Endometrium (tissue), 2 donors: ENCODE results near the gene TXNRD2.
"Not testable (repeated sequence)": the region's sequence is repeated elsewhere in the genome, so short reads cannot be mapped to it uniquely, and the experiment has no call there.

ENCODE experiments used
- FAIRE-seq: peaks from 2 replicates; lab custom pipeline; 2012; peaks lifted over from hg19 to GRCh38; lab: Jason Lieb, UNC
- donor health status: control.
- donor health status: control.

The TXNRD2 gene

GRCh38 chr22:19923914-19924513, 17.6 kb downstream of the TXNRD2 start:
- no peak for FAIRE-seq

- no peak for FAIRE-seq
Measured at GRCh38 chr22:19921544-19922081, 20.0 kb downstream of the TXNRD2 start.

GRCh38 chr22:19919701-19920363, 21.8 kb downstream of the TXNRD2 start:
- no peak for FAIRE-seq

- no peak for FAIRE-seq
Measured at GRCh38 chr22:19918332-19919106, 23.1 kb downstream of the TXNRD2 start.

GRCh38 chr22:19917389-19918138, 24.1 kb downstream of the TXNRD2 start:
- FAIRE-seq: no peak

- FAIRE-seq: no peak
Measured at GRCh38 chr22:19916941-19917340, 24.7 kb downstream of the TXNRD2 start.

- FAIRE-seq: no peak
Measured at GRCh38 chr22:19916006-19916405, 25.6 kb downstream of the TXNRD2 start.

- no peak for FAIRE-seq
Measured at GRCh38 chr22:19915287-19915954, 26.2 kb downstream of the TXNRD2 start.

GRCh38 chr22:19914201-19914943, 27.2 kb downstream of the TXNRD2 start:
- no peak for FAIRE-seq

- no peak for FAIRE-seq
Measured at GRCh38 chr22:19913337-19913936, 28.2 kb downstream of the TXNRD2 start.

GRCh38 chr22:19912271-19912999, 29.2 kb downstream of the TXNRD2 start:
- FAIRE-seq: no peak

- no peak for FAIRE-seq
Measured at GRCh38 chr22:19911540-19912270, 29.9 kb downstream of the TXNRD2 start.

GRCh38 chr22:19910180-19910744, 31.4 kb downstream of the TXNRD2 start:
- FAIRE-seq: no peak

GRCh38 chr22:19909350-19910179, 32.1 kb downstream of the TXNRD2 start:
- FAIRE-seq: no peak

- not testable (repeated sequence) for FAIRE-seq
Measured at GRCh38 chr22:19907902-19908301, 33.7 kb downstream of the TXNRD2 start.

- not testable (repeated sequence) for FAIRE-seq
Measured at GRCh38 chr22:19906864-19907263, 34.8 kb downstream of the TXNRD2 start.

GRCh38 chr22:19905347-19906276, 36.0 kb downstream of the TXNRD2 start:
- no peak for FAIRE-seq
